Renal pelvis (tissue), 4 donors: Measurements from ENCODE around the gene FAXC. TPM values are rescaled to one million over a fixed set of nuclear protein-coding genes. Genes with fewer than 3 reads are reported as not detected.
"Not testable (repeated sequence)": the region's sequence is repeated elsewhere in the genome, so short reads cannot be mapped to it uniquely, and the experiment has no call there.

ENCODE experiments used
- DNase-seq: peaks from one replicate; pipeline ENCODE4 v3.0.0-alpha.2; 2013
- polyA plus RNA-seq, 3 donors: library from polyadenylated mRNA; unstranded; fragments of 120-200 nt; gene quantifications; one replicate each; pipeline ENCODE4 v1.2.1, GENCODE V29; 2013; ENCODE audit not compliant: insufficient read length in 3 of 3

Gene FAXC
- polyA plus RNA-seq, 3 donors: 3.1 to 4.3 (median 3.7) TPM

- no peak for DNase-seq
Observed at GRCh38 chr6:99288668-99289067, 60.8 kb downstream of the FAXC start.

GRCh38 chr6:99287523-99287922, 62.0 kb downstream of the FAXC start:
- no peak for DNase-seq

GRCh38 chr6:99285881-99286280, 63.6 kb downstream of the FAXC start:
- no peak for DNase-seq

GRCh38 chr6:99282479-99283062, 66.9 kb downstream of the FAXC start:
- DNase-seq: no peak

- no peak for DNase-seq
Observed at GRCh38 chr6:99276747-99277146, 72.7 kb downstream of the FAXC start.

- DNase-seq: peak; percentile 60
Observed at GRCh38 chr6:99270826-99271225, 78.6 kb downstream of the FAXC start.

GRCh38 chr6:99270030-99270429, 79.4 kb downstream of the FAXC start:
- DNase-seq: no peak

GRCh38 chr6:99269207-99269606, 80.3 kb downstream of the FAXC start:
- no peak for DNase-seq

GRCh38 chr6:99266996-99267395, 82.5 kb downstream of the FAXC start:
- not testable (repeated sequence) for DNase-seq

- DNase-seq: not testable (repeated sequence)
Observed at GRCh38 chr6:99265447-99265846, 84.0 kb downstream of the FAXC start.

- DNase-seq: no peak
Observed at GRCh38 chr6:99254616-99255550, 94.6 kb downstream of the FAXC start.

GRCh38 chr6:99253271-99253670, 96.2 kb downstream of the FAXC start:
- no peak for DNase-seq

GRCh38 chr6:99252421-99252820, 97.1 kb downstream of the FAXC start:
- DNase-seq: no peak

GRCh38 chr6:99250476-99250875, 99.0 kb downstream of the FAXC start:
- no peak for DNase-seq

- no peak for DNase-seq
Observed at GRCh38 chr6:99246602-99247001, 102.9 kb downstream of the FAXC start.

- peak; percentile 12 for DNase-seq
Observed at GRCh38 chr6:99241905-99242534, 107.5 kb downstream of the FAXC start.

- no peak for DNase-seq
Observed at GRCh38 chr6:99236010-99236409, 113.5 kb downstream of the FAXC start.

- DNase-seq: no peak
Observed at GRCh38 chr6:99233219-99233618, 116.3 kb downstream of the FAXC start.

- peak; percentile 5 for DNase-seq
Observed at GRCh38 chr6:99232056-99232455, 117.4 kb downstream of the FAXC start.

- DNase-seq: no peak
Observed at GRCh38 chr6:99225172-99225571, 124.3 kb downstream of the FAXC start.
